ENCODE measurements around the gene MGST3.

- TF ChIP-seq CTCF (IDR thresholded peaks at IDR 0.05; ENCODE audit: borderline replicate concordance, extremely low read depth, low read length, poor library complexity, severe bottlenecking) (no peak), EZH2 (IDR thresholded peaks at IDR 0.05; ENCODE audit: borderline replicate concordance, low read depth, low read length, severe bottlenecking) (no peak)
Observed at GRCh38 chr1:165633614-165634013, 2.6 kb downstream of the MGST3 start.

Measured in DND-41 (cell line).